ENCODE results near the gene LRRC37B. TPM values are rescaled to one million over a fixed set of nuclear protein-coding genes. Genes with fewer than 3 reads are reported as not detected.

The LRRC37B gene
- total RNA-seq, 6 donors from 2014 or later = 13.7 to 77.5 (median 23.4) TPM

DNA sequence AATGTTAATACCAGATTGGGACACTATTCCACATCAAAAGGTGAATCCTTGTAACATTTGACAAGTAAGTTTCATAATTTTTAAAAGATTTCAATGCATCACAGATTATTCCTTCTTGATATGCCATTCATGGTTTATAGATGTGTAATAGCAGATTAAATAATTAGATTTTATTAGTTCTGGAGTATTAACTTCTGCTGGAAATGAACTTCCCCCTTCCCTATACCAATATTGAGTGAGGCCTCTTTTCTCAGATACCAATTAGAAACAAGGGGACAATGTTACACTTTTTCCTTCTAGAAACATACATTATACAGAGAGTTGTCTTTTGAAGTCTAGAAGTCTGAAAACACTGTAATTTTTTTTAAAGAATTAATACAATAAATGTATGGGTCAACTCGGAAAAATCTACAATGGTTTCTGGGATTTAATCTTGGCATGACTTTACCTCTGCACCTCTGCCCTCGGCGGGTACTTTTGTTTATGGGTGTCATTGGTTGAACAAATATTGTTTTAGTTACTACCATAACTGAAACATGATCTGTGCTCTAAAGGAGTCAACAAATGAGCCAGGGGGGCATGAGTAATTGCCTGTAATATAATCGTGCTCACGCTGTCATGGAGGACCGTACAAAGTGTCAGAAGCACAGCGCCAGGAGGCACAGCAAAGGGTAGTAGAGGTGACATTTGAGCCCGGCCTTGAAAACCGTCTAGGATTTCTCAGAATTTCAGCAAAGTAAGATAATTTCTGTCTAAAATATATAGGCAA lies 8.2 kb downstream of the LRRC37B start:
- Histone ChIP-seq H3K4me3 (no peak overlapping the region), H3K9me3 (no peaks in the 10 kb centered on the region), H3K36me3 (peaks cover 0 to 8% (median 2%) of the 10 kb centered on the region in 4 donors), H3K27me3 (no peaks in the 10 kb centered on the region), H3K4me1 (peaks cover 0 to 4% (median 0%) of the 10 kb centered on the region in 4 donors), H3K27ac (no peak overlapping the region)
- TF ChIP-seq POLR2A (IDR thresholded peaks at IDR 0.05) = no peak
- TF ChIP-seq POLR2AphosphoS5 (IDR thresholded peaks at IDR 0.05) = no peak
- TF ChIP-seq EP300 (IDR thresholded peaks at IDR 0.05) = no peak
- TF ChIP-seq, protein P1, sequence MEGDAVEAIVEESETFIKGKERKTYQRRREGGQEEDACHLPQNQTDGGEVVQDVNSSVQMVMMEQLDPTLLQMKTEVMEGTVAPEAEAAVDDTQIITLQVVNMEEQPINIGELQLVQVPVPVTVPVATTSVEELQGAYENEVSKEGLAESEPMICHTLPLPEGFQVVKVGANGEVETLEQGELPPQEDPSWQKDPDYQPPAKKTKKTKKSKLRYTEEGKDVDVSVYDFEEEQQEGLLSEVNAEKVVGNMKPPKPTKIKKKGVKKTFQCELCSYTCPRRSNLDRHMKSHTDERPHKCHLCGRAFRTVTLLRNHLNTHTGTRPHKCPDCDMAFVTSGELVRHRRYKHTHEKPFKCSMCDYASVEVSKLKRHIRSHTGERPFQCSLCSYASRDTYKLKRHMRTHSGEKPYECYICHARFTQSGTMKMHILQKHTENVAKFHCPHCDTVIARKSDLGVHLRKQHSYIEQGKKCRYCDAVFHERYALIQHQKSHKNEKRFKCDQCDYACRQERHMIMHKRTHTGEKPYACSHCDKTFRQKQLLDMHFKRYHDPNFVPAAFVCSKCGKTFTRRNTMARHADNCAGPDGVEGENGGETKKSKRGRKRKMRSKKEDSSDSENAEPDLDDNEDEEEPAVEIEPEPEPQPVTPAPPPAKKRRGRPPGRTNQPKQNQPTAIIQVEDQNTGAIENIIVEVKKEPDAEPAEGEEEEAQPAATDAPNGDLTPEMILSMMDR (IDR thresholded peaks at IDR 0.05) = no peak
- DNase-seq (no peak), ATAC-seq (ENCODE audit: low FRiP score in 2 of 2) (no peak)
- WGBS, 2 donors = 79 to 83% methylated on average over 9 of the region's 9 CpGs

DNA sequence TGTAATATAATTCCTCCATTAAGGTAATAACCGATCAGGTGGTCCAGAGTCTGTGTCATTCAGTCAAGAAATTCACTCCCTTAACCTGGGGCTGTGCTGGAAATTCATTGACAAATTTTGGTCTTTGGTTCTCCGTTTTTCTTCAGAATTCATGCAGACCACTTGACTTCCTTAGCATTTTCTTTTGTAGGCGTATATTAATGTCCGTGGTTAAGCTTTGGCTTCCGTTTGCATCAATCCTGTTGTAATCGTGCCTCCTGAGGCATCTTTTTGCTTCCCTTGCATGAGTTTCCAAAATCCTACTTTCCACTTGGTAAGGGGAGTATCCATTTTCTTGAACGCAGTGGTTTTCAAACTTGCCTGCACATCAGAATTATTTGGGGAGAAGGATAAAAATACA lies 9.0 kb downstream of the LRRC37B start:
- TF ChIP-seq EP300 (IDR thresholded peaks at IDR 0.05) (no peak), POLR2AphosphoS5 (IDR thresholded peaks at IDR 0.05) (no peak), POLR2A (IDR thresholded peaks at IDR 0.05) (no peak)
- TF ChIP-seq, protein P1 (IDR thresholded peaks at IDR 0.05) = no peak
- H3K4me1 ChIP-seq = peaks cover 0 to 4% (median 0%) of the 10 kb centered on the region in 4 donors
- no peak overlapping the region for H3K27ac ChIP-seq
- H3K9me3 ChIP-seq = no peaks in the 10 kb centered on the region
- no peak overlapping the region for H3K4me3 ChIP-seq
- ATAC-seq (ENCODE audit: low FRiP score in 2 of 2) (no peak), DNase-seq (no peak)
- H3K36me3 ChIP-seq = peaks cover 0 to 11% (median 5%) of the 10 kb centered on the region in 4 donors
- 54 to 70% methylated on average over 7 of the region's 7 CpGs for WGBS, 2 donors
- no peaks in the 10 kb centered on the region for H3K27me3 ChIP-seq

DNA sequence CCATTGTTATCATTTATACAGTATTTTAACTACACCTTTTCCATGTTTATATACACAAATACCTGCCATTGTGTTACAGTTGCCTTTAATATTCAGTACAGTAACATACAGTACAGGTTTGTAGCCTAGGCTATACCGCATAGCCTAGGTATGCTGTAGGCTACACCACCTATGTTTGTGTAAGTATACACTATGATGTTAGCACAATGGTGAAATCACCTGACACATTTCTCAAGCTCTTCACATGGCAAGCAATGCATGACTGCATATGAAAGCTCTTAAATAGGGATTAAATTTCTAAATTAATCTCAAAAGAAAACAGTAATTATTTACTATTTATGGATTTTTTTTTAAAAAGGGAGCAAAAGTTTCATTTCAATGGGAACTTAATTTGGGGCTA lies 12.0 kb downstream of the LRRC37B start:
- H3K27me3 ChIP-seq = no peaks in the 10 kb centered on the region
- 91 to 96% methylated on average over 1 of the region's 1 CpG for WGBS, 2 donors
- DNase-seq = no peak
- H3K9me3 ChIP-seq = no peaks in the 10 kb centered on the region
- ATAC-seq (ENCODE audit: low FRiP score in 2 of 2) = no peak
- H3K27ac ChIP-seq = no peak overlapping the region
- peaks cover 0 to 4% (median 0%) of the 10 kb centered on the region in 4 donors for H3K4me1 ChIP-seq
- no peak for TF ChIP-seq POLR2A (IDR thresholded peaks at IDR 0.05)
- TF ChIP-seq, protein P1 (IDR thresholded peaks at IDR 0.05) = no peak
- TF ChIP-seq EP300 (IDR thresholded peaks at IDR 0.05) = no peak
- TF ChIP-seq POLR2AphosphoS5 (IDR thresholded peaks at IDR 0.05) = no peak
- no peak overlapping the region for H3K4me3 ChIP-seq
- H3K36me3 ChIP-seq = peaks cover 4 to 25% (median 13%) of the 10 kb centered on the region in 4 donors

DNA sequence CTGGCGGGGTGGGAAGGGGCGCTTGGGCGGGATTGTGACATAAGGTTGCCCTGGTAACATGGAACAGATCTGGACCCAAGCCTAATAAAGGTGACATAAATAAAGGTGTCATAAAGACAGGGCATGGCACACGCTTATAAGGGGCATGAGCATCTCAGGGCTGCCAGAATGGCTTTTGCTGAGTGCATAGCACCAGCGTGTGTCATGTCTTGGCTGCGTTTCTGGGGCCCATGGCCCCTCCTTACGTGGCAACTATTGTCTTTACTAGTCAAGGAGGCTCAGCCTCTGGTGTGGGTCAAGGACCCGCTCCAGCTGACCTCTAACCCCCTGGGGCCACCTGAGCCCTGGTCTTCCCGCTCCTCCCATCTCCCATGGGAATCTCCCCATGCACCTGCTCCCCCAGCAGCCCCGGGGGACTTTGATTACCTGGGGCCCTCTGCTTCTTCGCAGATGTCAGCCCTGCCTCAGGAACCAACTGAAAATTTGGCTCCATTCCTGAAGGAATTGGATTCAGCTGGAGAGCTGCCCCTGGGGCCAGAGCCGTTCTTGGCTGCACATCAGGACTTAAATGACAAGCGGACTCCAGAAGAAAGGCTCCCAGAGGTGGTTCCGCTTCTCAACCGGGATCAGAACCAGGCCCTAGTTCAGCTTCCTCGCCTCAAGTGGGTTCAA lies 13.9 kb downstream of the LRRC37B start:
- H3K36me3 ChIP-seq = peaks cover 4 to 25% (median 13%) of the 10 kb centered on the region in 4 donors

More for the DNA sequence above, 13.9 kb downstream of the LRRC37B start:
- no peak overlapping the region for H3K27ac ChIP-seq
- H3K4me1 ChIP-seq = peaks cover 0 to 4% (median 0%) of the 10 kb centered on the region in 4 donors
- WGBS, 2 donors = 93% methylated on average over 6 to 16 of the region's 16 CpGs
- no peak overlapping the region for H3K4me3 ChIP-seq
- no peaks in the 10 kb centered on the region for H3K9me3 ChIP-seq
- TF ChIP-seq, protein P1 (IDR thresholded peaks at IDR 0.05) = no peak
- TF ChIP-seq POLR2A (IDR thresholded peaks at IDR 0.05) = no peak
- TF ChIP-seq EP300 (IDR thresholded peaks at IDR 0.05) = no peak
- no peak for TF ChIP-seq POLR2AphosphoS5 (IDR thresholded peaks at IDR 0.05)
- DNase-seq (no peak), ATAC-seq (ENCODE audit: low FRiP score in 2 of 2) (no peak)
- no peaks in the 10 kb centered on the region for H3K27me3 ChIP-seq

Measured in upper lobe of left lung (tissue), 6 donors.